Measurements from ENCODE around the gene GALNT16. TPM values are rescaled to one million over a fixed set of nuclear protein-coding genes. Genes with fewer than 3 reads are reported as not detected.

Gene GALNT16
- total RNA-seq, 4 donors from 2014 or later = 2.1 to 35.9 (median 11.5) TPM

- intact Hi-C loops (cut with DNase I; ENCODE audit: low total_unique reads) = no loop called here
- Histone ChIP-seq H3K4me1 (no peaks in the 10 kb centered on the region), H3K36me3 (no peaks in the 10 kb centered on the region), H3K4me3 (no peak overlapping the region), H3K27ac (no peak overlapping the region), H3K27me3 (no peaks in the 10 kb centered on the region), H3K9me3 (no peaks in the 10 kb centered on the region)
- no peak for TF ChIP-seq CTCF (IDR thresholded peaks at IDR 0.05)
- TF ChIP-seq POLR2A (IDR thresholded peaks at IDR 0.05) = no peak
- DNase-seq = no peak
Measured at GRCh38 chr14:69281450-69282169, 21.7 kb downstream of the GALNT16 start.

- no peak for DNase-seq
- H3K4me1 ChIP-seq = no peaks in the 10 kb centered on the region
- TF ChIP-seq POLR2A (IDR thresholded peaks at IDR 0.05) = no peak
- no peak for TF ChIP-seq CTCF (IDR thresholded peaks at IDR 0.05)
- intact Hi-C loops (cut with DNase I; ENCODE audit: low total_unique reads) = no loop called here
- H3K27me3 ChIP-seq = no peaks in the 10 kb centered on the region
- no peaks in the 10 kb centered on the region for H3K9me3 ChIP-seq
- H3K4me3 ChIP-seq = no peak overlapping the region
- no peaks in the 10 kb centered on the region for H3K36me3 ChIP-seq
- no peak overlapping the region for H3K27ac ChIP-seq
Measured at GRCh38 chr14:69282448-69282847, 22.5 kb downstream of the GALNT16 start.

- no peak overlapping the region for H3K4me3 ChIP-seq
- intact Hi-C loops (cut with DNase I; ENCODE audit: low total_unique reads) = no loop called here
- no peaks in the 10 kb centered on the region for H3K9me3 ChIP-seq
- H3K4me1 ChIP-seq = no peaks in the 10 kb centered on the region
- no peaks in the 10 kb centered on the region for H3K36me3 ChIP-seq
- no peaks in the 10 kb centered on the region for H3K27me3 ChIP-seq
- no peak for TF ChIP-seq POLR2A (IDR thresholded peaks at IDR 0.05)
- no peak for TF ChIP-seq CTCF (IDR thresholded peaks at IDR 0.05)
- no peak overlapping the region for H3K27ac ChIP-seq
- no peak for DNase-seq
Measured at GRCh38 chr14:69284170-69284569, 24.2 kb downstream of the GALNT16 start.

- H3K9me3 ChIP-seq = no peaks in the 10 kb centered on the region
- no peaks in the 10 kb centered on the region for H3K36me3 ChIP-seq
- no peaks in the 10 kb centered on the region for H3K4me1 ChIP-seq
- no peaks in the 10 kb centered on the region for H3K27me3 ChIP-seq
- no peak for DNase-seq
- TF ChIP-seq POLR2A (IDR thresholded peaks at IDR 0.05) = no peak
- TF ChIP-seq CTCF (IDR thresholded peaks at IDR 0.05) = no peak
- no peak overlapping the region for H3K4me3 ChIP-seq
- intact Hi-C loops (cut with DNase I; ENCODE audit: low total_unique reads) = no loop called here
- no peak overlapping the region for H3K27ac ChIP-seq
Measured at GRCh38 chr14:69285661-69286255, 25.8 kb downstream of the GALNT16 start.
